A549 (cell line): ENCODE measurements around the gene NIN.

Experiments used
- CHD4 ChIP-seq: fragments of 200-600 bp; sonication (generic); IDR thresholded peaks from 2 replicates; pipeline ENCODE4 v1.6.1; 2016; ENCODE audit warnings: antibody characterized with exemption, mild to moderate bottlenecking, borderline replicate concordance
- CTCF ChIP-seq: fragments of >200 bp; sonication (Bioruptor Twin); formaldehyde crosslinking; IDR thresholded peaks from 3 replicates; pipeline ENCODE4 v1.5.1; 2016
- EP300 ChIP-seq, 2 experiments: fragments of >200 bp; sonication (Bioruptor Twin); formaldehyde crosslinking; IDR thresholded peaks; 2 replicates in 1 of 2; 3 replicates in 1 of 2; pipeline ENCODE4 v1.6.1; 2016 to 2017
- JUNB ChIP-seq: fragments of >200 bp; sonication (Bioruptor Twin); formaldehyde crosslinking; IDR thresholded peaks from 2 replicates; pipeline ENCODE4 v1.6.1; 2016
- KDM1A ChIP-seq: fragments of 200-600 bp; sonication (generic); IDR thresholded peaks from 2 replicates; pipeline ENCODE4 v1.6.1; 2016; ENCODE audit warnings: low read depth, mild to moderate bottlenecking
- MAX ChIP-seq: IDR thresholded peaks from 2 replicates; pipeline ENCODE4 v1.6.1; 2012
- MYC ChIP-seq: IDR thresholded peaks from 2 replicates; pipeline ENCODE4 v1.6.1; 2012; ENCODE audit warnings: mild to moderate bottlenecking, inconsistent platforms, low read length, improper control_type of control experiment, borderline replicate concordance
- POLR2A ChIP-seq: IDR thresholded peaks from 2 replicates; pipeline ENCODE4 v1.6.1; 2012; ENCODE audit warnings: mild to moderate bottlenecking, low read length
- POLR2AphosphoS2 ChIP-seq: conservative IDR thresholded peaks from 2 replicates; pipeline ENCODE4 v1.6.1; 2012; ENCODE audit warnings: low read length, improper control_type of control experiment, inconsistent platforms
- REST ChIP-seq: fragments of 200-600 bp; sonication (generic); IDR thresholded peaks from 2 replicates; pipeline ENCODE4 v1.6.1; 2016; ENCODE audit warnings: antibody characterized with exemption, mild to moderate bottlenecking, moderate library complexity
- RFX5 ChIP-seq: fragments of 450-650 bp; IDR thresholded peaks from 2 replicates; pipeline ENCODE4 v1.7.1; 2014; ENCODE audit warnings: antibody characterized with exemption, mild to moderate bottlenecking, moderate library complexity
- SREBF2 ChIP-seq: fragments of 450-650 bp; IDR thresholded peaks from 2 replicates; pipeline ENCODE4 v1.6.1; 2014; ENCODE audit warnings: mild to moderate bottlenecking, moderate library complexity
- ZNF302 ChIP-seq: fragments of 250-450 bp; sonication (Bioruptor Pico); IDR thresholded peaks from 2 replicates; pipeline ENCODE4 v1.9.0; 2021; ENCODE audit warnings: inconsistent platforms, mild to moderate bottlenecking, moderate library complexity

GRCh38 chr14:50875359-50876070 lies 44.6 kb upstream of the NIN start:
- TF ChIP-seq KDM1A = no peak
- no peak for TF ChIP-seq CTCF
- TF ChIP-seq MAX = no peak
- no peak for TF ChIP-seq POLR2A
- TF ChIP-seq ZNF302 = no peak
- no peak for TF ChIP-seq MYC
- no peak for TF ChIP-seq REST
- no peak for TF ChIP-seq RFX5
- TF ChIP-seq EP300 (IDR thresholded peaks at IDR 0.05) = no peak
- TF ChIP-seq JUNB = no peak
- TF ChIP-seq CHD4 = no peak
- TF ChIP-seq SREBF2 = no peak
- TF ChIP-seq POLR2AphosphoS2 = no peak
